Measurements from ENCODE around the gene LMNTD2. TPM values are rescaled to one million over a fixed set of nuclear protein-coding genes. Genes with fewer than 3 reads are reported as not detected.

The LMNTD2 gene
- total RNA-seq: 0.59 and 0.84 TPM in 2 replicates

GRCh38 chr11:560305-561147 is at the start of gene LMNTD2, which contains the start of gene RASSF7:
TSS of gene LMNTD2 (minus strand) at chr11:560738. CDS start at chr11:560716, 22 bp downstream.
TSS of gene RASSF7 (plus strand) at chr11:560970. CDS start at chr11:561769, 799 bp downstream.

GRCh38 chr11:575996-576768 is 15.6 kb upstream of the LMNTD2 start, which contains the start of gene PHRF1:
TSS of gene PHRF1 (plus strand) at chr11:576470. CDS start at chr11:581513, 5,043 bp downstream.

GRCh38 chr11:536841-537621 is 23.5 kb downstream of the LMNTD2 start, which contains the start of gene LRRC56:
TSS of gene LRRC56 (plus strand) at chr11:537527. CDS start at chr11:540685, 3,158 bp downstream.

GRCh38 chr11:535519-536454 is 24.8 kb downstream of the LMNTD2 start, which contains the start of gene HRAS:
TSS of gene HRAS (minus strand) at chr11:535576.

GRCh38 chr11:506995-507726 is 53.4 kb downstream of the LMNTD2 start, which contains the start of gene RNH1:
TSS of gene RNH1 (minus strand) at chr11:507242. CDS start at chr11:502162, 5,080 bp downstream.

Other genes starting within 250 kb of the LMNTD2 start
- 72.5 and 82.9 TPM in 2 replicates for gene IFITM1, start 246.7 kb downstream of the LMNTD2 start, total RNA-seq
- 256 and 282 TPM in 2 replicates for gene IFITM3, start 239.9 kb downstream of the LMNTD2 start, total RNA-seq
- gene B4GALNT4, start 191.2 kb downstream of the LMNTD2 start, total RNA-seq: 4.7 and 10.7 TPM in 2 replicates
- gene PKP3, start 166.5 kb downstream of the LMNTD2 start, total RNA-seq: 1.9 and 2.0 TPM in 2 replicates
- 25.1 and 29.9 TPM in 2 replicates for gene SIGIRR, start 145.7 kb downstream of the LMNTD2 start, total RNA-seq
- gene ANO9, start 118.7 kb downstream of the LMNTD2 start, total RNA-seq: under 0.01 TPM in 1 of 2 replicates, not detected in the other
- 32.4 and 33.9 TPM in 2 replicates for gene PTDSS2, start 110.5 kb downstream of the LMNTD2 start, total RNA-seq
- gene RNH1, start 53.5 kb downstream of the LMNTD2 start, total RNA-seq: 272 and 273 TPM in 2 replicates
- gene HRAS, start 25.2 kb downstream of the LMNTD2 start, total RNA-seq: 53.1 and 65.7 TPM in 2 replicates
- 0.30 and 0.34 TPM in 2 replicates for gene LRRC56, start 23.2 kb downstream of the LMNTD2 start, total RNA-seq
- gene RASSF7, start 232 bp upstream of the LMNTD2 start, total RNA-seq: 9.1 and 9.4 TPM in 2 replicates
- 18.1 and 20.5 TPM in 2 replicates for gene PHRF1, start 15.7 kb upstream of the LMNTD2 start, total RNA-seq
- gene IRF7, start 55.2 kb upstream of the LMNTD2 start, total RNA-seq: 11.1 and 16.3 TPM in 2 replicates
- gene CDHR5, start 64.2 kb upstream of the LMNTD2 start, total RNA-seq: not detected in 2 replicates
- gene SCT, start 66.4 kb upstream of the LMNTD2 start, total RNA-seq: not detected in 2 replicates
- 0.15 TPM in 1 of 2 replicates, not detected in the other for gene DRD4, start 76.5 kb upstream of the LMNTD2 start, total RNA-seq
- 20.7 and 27.2 TPM in 2 replicates for gene DEAF1, start 134.5 kb upstream of the LMNTD2 start, total RNA-seq
- gene TMEM80, start 135.1 kb upstream of the LMNTD2 start, total RNA-seq: 8.2 and 8.9 TPM in 2 replicates
- gene EPS8L2, start 145.5 kb upstream of the LMNTD2 start, total RNA-seq: 11.8 and 13.5 TPM in 2 replicates
- gene TALDO1, start 186.7 kb upstream of the LMNTD2 start, total RNA-seq: 157 and 164 TPM in 2 replicates
- gene GATD1, start 216.7 kb upstream of the LMNTD2 start, total RNA-seq: 26.3 and 28.1 TPM in 2 replicates
- 3.9 and 6.1 TPM in 2 replicates for gene CEND1, start 229.4 kb upstream of the LMNTD2 start, total RNA-seq
- gene SLC25A22, start 237.5 kb upstream of the LMNTD2 start, total RNA-seq: 12.9 and 13.6 TPM in 2 replicates
- 17.2 and 21.9 TPM in 2 replicates for gene PIDD1, start 244.5 kb upstream of the LMNTD2 start, total RNA-seq
- 679 and 752 TPM in 2 replicates for gene RPLP2, start 249.2 kb upstream of the LMNTD2 start, total RNA-seq